Transverse colon (tissue), 4 donors: ENCODE data around the gene ANP32A.

Experiments used
- CTCF ChIP-seq, 5 experiments: fragments of 200-600 bp in 3 of 5; fragments of 450-650 bp in 2 of 5; sonication (generic) in 3 of 5; IDR thresholded peaks; 1 replicate in 2 of 5; 2 replicates in 3 of 5; pipeline ENCODE4 v1.5.1; 2016 to 2017; ENCODE audit warnings: antibody characterized with exemption in 5 of 5, inconsistent platforms in 3 of 5, mild to moderate bottlenecking in 2 of 5, moderate library complexity in 1 of 5
- POLR2A ChIP-seq: fragments of 450-650 bp; IDR thresholded peaks from one replicate; pipeline ENCODE4 v1.6.1; 2016; ENCODE audit warnings: antibody characterized with exemption, mild to moderate bottlenecking, moderate library complexity
- POLR2AphosphoS5 ChIP-seq, 3 donors: sonication (generic); formaldehyde crosslinking; IDR thresholded peaks; one replicate each; pipeline ENCODE4 v1.6.1; 2016; ENCODE audit warnings: antibody characterized with exemption in 3 of 3

DNA sequence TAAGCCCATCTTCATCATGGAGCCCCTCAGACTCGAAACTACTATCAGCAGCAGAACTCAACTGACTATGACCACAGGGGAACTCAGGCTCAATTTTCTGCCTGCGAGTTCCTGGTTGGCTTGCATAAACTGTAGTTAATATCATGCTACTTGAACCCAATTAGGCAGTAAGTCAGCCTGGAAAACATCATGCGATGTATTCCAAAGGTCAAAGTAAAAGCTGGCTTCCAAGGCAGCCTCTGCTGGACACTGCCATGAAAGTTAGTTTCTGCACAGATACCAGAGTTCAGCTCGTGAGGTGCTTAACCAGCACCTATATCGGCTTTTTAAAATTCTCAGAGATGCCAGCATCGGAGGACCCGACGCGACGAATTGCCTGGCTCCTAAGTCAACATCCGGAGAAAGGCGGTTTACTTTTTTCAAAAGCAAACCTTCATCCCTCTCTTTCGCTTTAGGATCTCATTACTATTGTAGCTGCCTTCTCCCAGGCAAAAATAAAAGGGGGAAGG, 3.8 kb downstream of the ANP32A start:
- TF ChIP-seq POLR2AphosphoS5 (IDR thresholded peaks at IDR 0.05) (peak; percentile 11 to 69 (median 68)), CTCF (IDR thresholded peaks at IDR 0.05) (no peak), POLR2A (no peak)
